Kidney (tissue), 14 donors: ENCODE data around the gene CARD19. TPM values are rescaled to one million over a fixed set of nuclear protein-coding genes. Genes with fewer than 3 reads are reported as not detected.

Source experiments
- DNase-seq, 5 donors: peaks; one replicate each; pipeline ENCODE4 v3.0.0-alpha.2; 2013 to 2020
- FAIRE-seq: peaks from 2 replicates; lab custom pipeline; 2012; peaks lifted over from hg19 to GRCh38; lab: Jason Lieb, UNC
- H3K27ac ChIP-seq, 2 donors: one replicate each; pipeline ENCODE4 v1.7.0; 2013; ENCODE audit warnings: low read depth in 2 of 2, low read length in 2 of 2, inconsistent platforms in 1 of 2
- H3K27me3 ChIP-seq: one replicate; pipeline ENCODE4 v1.7.1; 2013; ENCODE audit warnings: low read length, inconsistent platforms; ENCODE audit not compliant: control insufficient read depth, insufficient read depth
- H3K36me3 ChIP-seq, 3 donors: one replicate each; pipeline versions ENCODE4 v1.7.0 to v1.7.1; 2013; ENCODE audit warnings: low read length in 3 of 3, control low read depth in 1 of 3, inconsistent platforms in 1 of 3; ENCODE audit not compliant: insufficient read depth in 3 of 3, control insufficient read depth in 2 of 3
- H3K4me1 ChIP-seq, 3 donors: one replicate each; pipeline versions ENCODE4 v1.7.0 to v1.7.1; 2013; ENCODE audit warnings: low read length in 3 of 3, inconsistent platforms in 1 of 3, low read depth in 1 of 3; ENCODE audit not compliant: control insufficient read depth in 2 of 3, insufficient read depth in 2 of 3
- H3K4me3 ChIP-seq, 3 donors: one replicate each; pipeline versions ENCODE4 v1.7.0 to v1.8.1; 2013; ENCODE audit warnings: low read length in 3 of 3, control low read depth in 1 of 3, inconsistent platforms in 1 of 3
- H3K9ac ChIP-seq, 3 donors: one replicate each; pipeline versions ENCODE4 v1.7.0 to v1.7.1; 2013; ENCODE audit warnings: low read length in 3 of 3, control low read depth in 1 of 3, inconsistent platforms in 1 of 3
- H3K9me3 ChIP-seq, 3 donors: one replicate each; pipeline versions ENCODE4 v1.7.0 to v1.7.1; 2013; ENCODE audit warnings: low read length in 3 of 3, control low read depth in 1 of 3, inconsistent platforms in 1 of 3; ENCODE audit not compliant: control insufficient read depth in 2 of 3, insufficient read depth in 1 of 3
- CTCF ChIP-seq: IDR thresholded peaks from 3 replicates; pipeline ENCODE4 v1.5.1; 2012; ENCODE audit warnings: mild to moderate bottlenecking, moderate library complexity, borderline replicate concordance; ENCODE audit not compliant: insufficient read depth; ENCODE audit errors: extremely low read depth
- intact Hi-C: fragments of 100-400 bp; cut with DNase I; formaldehyde crosslinking; loops from one replicate; pipeline ENCODE4 v1.11.1; 2022
- polyA plus RNA-seq: library from polyadenylated mRNA; stranded (reverse); fragments of 350-450 nt; fragmentation: Illumina TruSeq; extraction: RNeasy Lipid Tissue Mini Kit (QIAGEN cat#74804); gene quantifications from one replicate; pipeline ENCODE4 v1.2.3, GENCODE V29; 2014; ENCODE audit warnings: low read depth, low replicate concordance; ENCODE audit not compliant: insufficient read depth
- total RNA-seq: library from RNA; stranded (reverse); fragmentation: NEBNext Ultra II Directional; extraction: Animal tissue kit (Norgen Biotek cat#: 25700); gene quantifications from one replicate; pipeline ENCODE4 v1.2.1, GENCODE V29; 2021
- donor health status: control.
- donor health status: control.
- donor health status: control.
- donor health status: control.
- donor health status: control.
- donor health status: DM: yes; HTN: yes; CAD: no.
- donor health status: Normal renal cell carcinoma (clear cell type).

Gene CARD19
- total and polyA plus RNA-seq, 2 donors from 2014 or later: 44.5 to 49.3 TPM

- intact Hi-C loops: no loop called here
- Histone ChIP-seq H3K9ac (no peak overlapping the region), H3K9me3 (no peaks in the 10 kb centered on the region), H3K27ac (no peak overlapping the region), H3K27me3 (no peaks in the 10 kb centered on the region), H3K4me1 (no peaks in the 10 kb centered on the region), H3K36me3 (no peaks in the 10 kb centered on the region), H3K4me3 (no peak overlapping the region)
- no peak for TF ChIP-seq CTCF
- DNase-seq (peak in 2 of 5 donors; percentile 5 to 16), FAIRE-seq (no peak)
Observed at GRCh38 chr9:93081931-93082330, 14.1 kb upstream of the CARD19 start.

GRCh38 chr9:93082841-93083411 is 13.1 kb upstream of the CARD19 start:
- Histone ChIP-seq H3K27ac (no peak overlapping the region), H3K36me3 (no peaks in the 10 kb centered on the region), H3K9me3 (no peaks in the 10 kb centered on the region), H3K27me3 (no peaks in the 10 kb centered on the region), H3K4me1 (no peaks in the 10 kb centered on the region), H3K4me3 (no peak overlapping the region), H3K9ac (no peak overlapping the region)
- DNase-seq (peak in 3 of 5 donors; percentile 11 to 47 (median 41)), FAIRE-seq (no peak)
- intact Hi-C loops: no loop called here
- no peak for TF ChIP-seq CTCF

- DNase-seq (peak in 2 of 5 donors; percentile 36 to 58), FAIRE-seq (no peak)
- H3K4me3 ChIP-seq: no peak overlapping the region
- no peaks in the 10 kb centered on the region for H3K27me3 ChIP-seq
- H3K4me1 ChIP-seq: no peaks in the 10 kb centered on the region
- H3K9me3 ChIP-seq: no peaks in the 10 kb centered on the region
- intact Hi-C loops: no loop called here
- TF ChIP-seq CTCF: no peak
- no peaks in the 10 kb centered on the region for H3K36me3 ChIP-seq
- no peak overlapping the region for H3K9ac ChIP-seq
- H3K27ac ChIP-seq: no peak overlapping the region
Observed at GRCh38 chr9:93083592-93084470, 12.2 kb upstream of the CARD19 start.
